Measurements from ENCODE around the gene TMEM191C. TPM values are rescaled to one million over a fixed set of nuclear protein-coding genes. Genes with fewer than 3 reads are reported as not detected.

Gene TMEM191C
- total and polyA plus RNA-seq, 2 of the 13 experiments (the other 11 are each of a cell fraction or from before 2014, with no cell fraction given): 1.2 to 2.9 TPM

DNA sequence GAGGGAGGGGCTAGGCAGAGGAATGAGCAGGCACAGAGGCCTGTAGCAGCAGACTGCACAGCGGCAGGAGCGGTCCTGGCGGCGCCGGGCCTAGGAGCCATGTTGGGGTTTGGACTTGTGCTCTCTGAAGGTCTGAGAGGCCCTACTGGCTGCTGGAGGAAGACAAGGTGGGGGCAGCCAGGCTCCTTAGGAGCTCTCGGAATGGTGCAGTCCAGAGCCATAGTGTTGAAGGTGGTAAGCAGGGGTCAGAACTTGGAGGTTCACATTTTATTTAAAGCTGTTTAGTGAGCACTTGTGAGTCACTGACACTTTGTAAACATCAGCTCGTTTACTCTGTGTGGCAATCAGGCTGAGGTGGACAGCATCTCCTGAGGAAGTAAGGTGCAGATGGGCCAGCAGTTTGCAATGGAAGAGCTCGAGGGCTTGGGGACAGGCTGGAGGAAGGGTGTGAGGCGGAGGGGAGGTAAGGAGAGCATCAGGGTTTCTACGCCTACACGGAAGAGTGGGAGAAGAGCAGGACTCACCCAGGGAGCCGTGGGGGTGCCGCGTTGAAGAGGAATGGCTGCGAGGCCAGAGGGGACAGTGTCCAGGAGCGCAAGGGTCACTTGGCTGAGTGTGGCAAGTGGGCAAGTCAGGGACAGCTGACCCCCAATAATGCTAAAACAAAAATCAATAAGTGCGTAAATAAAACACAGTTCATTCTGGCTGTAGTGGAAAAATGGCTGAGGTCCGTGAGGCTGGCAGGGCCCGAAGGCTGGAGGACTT is 10.0 kb upstream of the TMEM191C start (continued):
- TF ChIP-seq ZNF430 (CRISPR knock-in tag; IDR thresholded peaks at IDR 0.05) (0 out of 2 replicates have a peak, but pooled peaks have one; percentile 53), AKAP8 (CRISPR knock-in tag; IDR thresholded peaks at IDR 0.05) (0 out of 2 replicates have a peak, but pooled peaks have one; percentile 69), IRF2 (CRISPR knock-in tag; IDR thresholded peaks at IDR 0.05) (peak; percentile 69; the same call in 1 of the 2 replicates), ZNF343 (CRISPR knock-in tag; IDR thresholded peaks at IDR 0.05) (no peak), ZFY (CRISPR knock-in tag; IDR thresholded peaks at IDR 0.05) (peak; percentile 52), ZHX2 (IDR thresholded peaks at IDR 0.05; ENCODE audit: low read depth) (peak; percentile 32; the same call in 1 of the 2 replicates), ZHX2 (CRISPR knock-in tag; IDR thresholded peaks at IDR 0.05; ENCODE audit: borderline replicate concordance) (no peak), GATAD2A (CRISPR knock-in tag; IDR thresholded peaks at IDR 0.05) (peak; percentile 98), ZSCAN9 (CRISPR knock-in tag; IDR thresholded peaks at IDR 0.05; ENCODE audit: borderline replicate concordance) (peak; percentile 17; the same call in 1 of the 2 replicates), FOSL2 (CRISPR knock-in tag; IDR thresholded peaks at IDR 0.05) (peak; percentile 99), ZNF605 (CRISPR knock-in tag; IDR thresholded peaks at IDR 0.05) (no peak), NFKBIZ (CRISPR knock-in tag; IDR thresholded peaks at IDR 0.05) (0 out of 2 replicates have a peak, but pooled peaks have one; percentile 64), NBN (conservative IDR thresholded peaks at IDR 0.05) (no peak), MXI1 (IDR thresholded peaks at IDR 0.05; ENCODE audit: borderline replicate concordance, low read depth, low read length) (peak; percentile 40; the same call in 1 of the 3 replicates), ONECUT2 (CRISPR knock-in tag; IDR thresholded peaks at IDR 0.05) (peak; percentile 90), EZH2 (conservative IDR thresholded peaks at IDR 0.05; ENCODE audit: low read depth, low read length) (no peak)
- TF ChIP-seq, protein P1, sequence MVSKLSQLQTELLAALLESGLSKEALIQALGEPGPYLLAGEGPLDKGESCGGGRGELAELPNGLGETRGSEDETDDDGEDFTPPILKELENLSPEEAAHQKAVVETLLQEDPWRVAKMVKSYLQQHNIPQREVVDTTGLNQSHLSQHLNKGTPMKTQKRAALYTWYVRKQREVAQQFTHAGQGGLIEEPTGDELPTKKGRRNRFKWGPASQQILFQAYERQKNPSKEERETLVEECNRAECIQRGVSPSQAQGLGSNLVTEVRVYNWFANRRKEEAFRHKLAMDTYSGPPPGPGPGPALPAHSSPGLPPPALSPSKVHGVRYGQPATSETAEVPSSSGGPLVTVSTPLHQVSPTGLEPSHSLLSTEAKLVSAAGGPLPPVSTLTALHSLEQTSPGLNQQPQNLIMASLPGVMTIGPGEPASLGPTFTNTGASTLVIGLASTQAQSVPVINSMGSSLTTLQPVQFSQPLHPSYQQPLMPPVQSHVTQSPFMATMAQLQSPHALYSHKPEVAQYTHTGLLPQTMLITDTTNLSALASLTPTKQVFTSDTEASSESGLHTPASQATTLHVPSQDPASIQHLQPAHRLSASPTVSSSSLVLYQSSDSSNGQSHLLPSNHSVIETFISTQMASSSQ (IDR thresholded peaks at IDR 0.05; ENCODE audit: low read depth): no peak
- TF ChIP-seq, protein P1 (CRISPR knock-in tag; IDR thresholded peaks at IDR 0.05; ENCODE audit: borderline replicate concordance): no peak
- TF ChIP-seq, protein P2, sequence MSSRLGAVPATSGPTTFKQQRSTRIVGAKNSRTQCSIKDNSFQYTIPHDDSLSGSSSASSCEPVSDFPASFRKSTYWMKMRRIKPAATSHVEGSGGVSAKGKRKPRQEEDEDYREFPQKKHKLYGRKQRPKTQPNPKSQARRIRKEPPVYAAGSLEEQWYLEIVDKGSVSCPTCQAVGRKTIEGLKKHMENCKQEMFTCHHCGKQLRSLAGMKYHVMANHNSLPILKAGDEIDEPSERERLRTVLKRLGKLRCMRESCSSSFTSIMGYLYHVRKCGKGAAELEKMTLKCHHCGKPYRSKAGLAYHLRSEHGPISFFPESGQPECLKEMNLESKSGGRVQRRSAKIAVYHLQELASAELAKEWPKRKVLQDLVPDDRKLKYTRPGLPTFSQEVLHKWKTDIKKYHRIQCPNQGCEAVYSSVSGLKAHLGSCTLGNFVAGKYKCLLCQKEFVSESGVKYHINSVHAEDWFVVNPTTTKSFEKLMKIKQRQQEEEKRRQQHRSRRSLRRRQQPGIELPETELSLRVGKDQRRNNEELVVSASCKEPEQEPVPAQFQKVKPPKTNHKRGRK (CRISPR knock-in tag; IDR thresholded peaks at IDR 0.05): no peak

Measured in HepG2 (cell line).